ENCODE results near the gene GCC2.

DNA sequence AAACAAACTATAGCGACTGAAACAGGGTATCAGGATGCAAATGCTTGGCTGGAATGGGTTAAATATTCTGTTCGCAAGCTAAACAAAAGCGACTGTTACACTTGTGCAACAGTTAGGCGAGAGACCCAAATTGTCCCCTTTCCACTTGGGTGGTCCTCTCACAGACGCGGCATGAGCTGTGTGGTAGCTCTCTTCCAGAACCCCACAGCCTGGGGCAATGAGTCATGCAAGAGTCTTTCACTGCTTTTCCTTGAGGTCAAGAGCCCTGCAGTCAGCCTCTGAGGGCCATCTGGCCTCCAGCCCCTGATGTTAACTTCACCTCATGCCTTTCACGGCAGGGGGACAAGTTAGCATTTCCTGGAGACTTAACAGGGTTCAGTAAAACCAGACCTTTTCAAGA lies 45.5 kb upstream of the GCC2 start:
- TF ChIP-seq JUND (IDR thresholded peaks at IDR 0.05): no peak
- TF ChIP-seq EZH2phosphoT487 (IDR thresholded peaks at IDR 0.05; ENCODE audit: borderline replicate concordance): no peak
